ENCODE measurements around the gene DLG1.
"Not testable (repeated sequence)": the region's sequence is repeated elsewhere in the genome, so short reads cannot be mapped to it uniquely, and the experiment has no call there.

GRCh38 chr3:197200856-197201255 is 97.6 kb downstream of the DLG1 start:
- not testable (repeated sequence) for TF ChIP-seq EZH2 (IDR thresholded peaks at IDR 0.05); POLR2A (IDR thresholded peaks at IDR 0.05; ENCODE audit: borderline replicate concordance, extremely low read depth, insufficient read depth, insufficient read length); EZH2phosphoT487 (IDR thresholded peaks at IDR 0.05; ENCODE audit: borderline replicate concordance)
- TF ChIP-seq, protein P1, sequence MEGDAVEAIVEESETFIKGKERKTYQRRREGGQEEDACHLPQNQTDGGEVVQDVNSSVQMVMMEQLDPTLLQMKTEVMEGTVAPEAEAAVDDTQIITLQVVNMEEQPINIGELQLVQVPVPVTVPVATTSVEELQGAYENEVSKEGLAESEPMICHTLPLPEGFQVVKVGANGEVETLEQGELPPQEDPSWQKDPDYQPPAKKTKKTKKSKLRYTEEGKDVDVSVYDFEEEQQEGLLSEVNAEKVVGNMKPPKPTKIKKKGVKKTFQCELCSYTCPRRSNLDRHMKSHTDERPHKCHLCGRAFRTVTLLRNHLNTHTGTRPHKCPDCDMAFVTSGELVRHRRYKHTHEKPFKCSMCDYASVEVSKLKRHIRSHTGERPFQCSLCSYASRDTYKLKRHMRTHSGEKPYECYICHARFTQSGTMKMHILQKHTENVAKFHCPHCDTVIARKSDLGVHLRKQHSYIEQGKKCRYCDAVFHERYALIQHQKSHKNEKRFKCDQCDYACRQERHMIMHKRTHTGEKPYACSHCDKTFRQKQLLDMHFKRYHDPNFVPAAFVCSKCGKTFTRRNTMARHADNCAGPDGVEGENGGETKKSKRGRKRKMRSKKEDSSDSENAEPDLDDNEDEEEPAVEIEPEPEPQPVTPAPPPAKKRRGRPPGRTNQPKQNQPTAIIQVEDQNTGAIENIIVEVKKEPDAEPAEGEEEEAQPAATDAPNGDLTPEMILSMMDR (IDR thresholded peaks at IDR 0.05 in 2 of 3, conservative IDR thresholded peaks at IDR 0.05 in 1 of 3; ENCODE audit: borderline replicate concordance in 1 of 3, insufficient read depth in 1 of 3, low read depth in 2 of 3, low read length in 2 of 3) = not testable (repeated sequence)

All from HCT116 (cell line).